Measurements from ENCODE around the gene GDA.

GDA gene

GRCh38 chr9:72299017-72299603, 149.9 kb downstream of the GDA start:
- Histone ChIP-seq H3K9me3 (ENCODE audit: control insufficient read depth in 2 of 2, low read length in 2 of 2) (no peaks in the 10 kb centered on the region), H3K36me3 (ENCODE audit: control insufficient read depth in 2 of 2, insufficient read depth in 2 of 2, low read length in 2 of 2) (no peaks in the 10 kb centered on the region), H3K9ac (ENCODE audit: low read length in 2 of 2) (no peak overlapping the region), H3K4me1 (ENCODE audit: control insufficient read depth, insufficient read depth, low read length) (no peaks in the 10 kb centered on the region), H3K27me3 (ENCODE audit: control insufficient read depth in 1 of 2, insufficient read depth in 2 of 2, low read length in 2 of 2) (no peaks in the 10 kb centered on the region), H3K4me3 (ENCODE audit: low read length in 2 of 2) (no peak overlapping the region), H3K27ac (ENCODE audit: low read length) (no peak overlapping the region)

DNA sequence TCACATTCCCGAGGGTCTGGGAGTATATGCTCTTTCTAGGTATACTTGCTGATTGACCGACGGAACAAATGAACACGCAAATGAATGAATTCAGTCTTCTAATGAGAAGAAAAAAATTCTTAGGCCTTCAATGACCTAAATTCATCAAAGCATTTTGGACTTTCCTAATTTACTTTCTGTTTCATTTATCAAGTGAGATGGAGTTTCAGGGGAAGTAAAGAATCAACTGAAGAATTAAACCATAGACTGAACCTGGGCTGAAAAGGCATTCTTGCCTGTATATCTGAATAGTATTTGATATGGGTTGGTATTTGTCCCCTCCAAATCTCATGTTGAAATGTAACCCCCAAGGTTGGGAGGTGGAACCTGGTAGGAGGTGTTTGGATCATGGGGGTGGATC, 151.6 kb downstream of the GDA start:
- Histone ChIP-seq H3K4me1 (ENCODE audit: control insufficient read depth, insufficient read depth, low read length) (no peaks in the 10 kb centered on the region), H3K27ac (ENCODE audit: low read length) (no peak overlapping the region)

More for the DNA sequence above, 151.6 kb downstream of the GDA start:
- Histone ChIP-seq H3K9me3 (ENCODE audit: control insufficient read depth in 2 of 2, low read length in 2 of 2) (no peaks in the 10 kb centered on the region), H3K36me3 (ENCODE audit: control insufficient read depth in 2 of 2, insufficient read depth in 2 of 2, low read length in 2 of 2) (no peaks in the 10 kb centered on the region), H3K9ac (ENCODE audit: low read length in 2 of 2) (no peak overlapping the region), H3K4me3 (ENCODE audit: low read length in 2 of 2) (no peak overlapping the region), H3K27me3 (ENCODE audit: control insufficient read depth in 1 of 2, insufficient read depth in 2 of 2, low read length in 2 of 2) (no peaks in the 10 kb centered on the region)

Measured in stomach smooth muscle (tissue), 2 donors.